Ovary (tissue), 9 donors: ENCODE measurements around the gene LRP1-AS. TPM values are rescaled to one million over a fixed set of nuclear protein-coding genes. Genes with fewer than 3 reads are reported as not detected.
A peak's percentile ranks its signal among the peaks of the same experiment; 100 is the strongest.
"Not testable (repeated sequence)": the region's sequence is repeated elsewhere in the genome, so short reads cannot be mapped to it uniquely, and the experiment has no call there.

Experiments used
- DNase-seq, 5 donors: peaks; one replicate each; pipeline ENCODE4 v3.0.0-alpha.2; 2019 to 2020
- H3K27ac ChIP-seq, 2 donors: fragments of 200-600 bp; one replicate each; pipeline versions ENCODE4 v1.5.1 to v1.8.0; 2019 to 2022
- H3K27me3 ChIP-seq: fragments of 200-600 bp; one replicate; pipeline ENCODE4 v1.8.0; 2022
- H3K36me3 ChIP-seq: fragments of 200-600 bp; sonication (generic); one replicate; pipeline ENCODE4 v1.5.1; 2019
- H3K4me1 ChIP-seq: one replicate; pipeline ENCODE4 v1.8.1; 2013; ENCODE audit warnings: mild to moderate bottlenecking, moderate library complexity; ENCODE audit not compliant: insufficient read depth
- H3K4me3 ChIP-seq: fragments of 200-600 bp; sonication (generic); one replicate; pipeline ENCODE4 v1.5.1; 2017
- H3K9me3 ChIP-seq, 2 donors: fragments of 200-600 bp in 1 of 2; sonication (generic) in 1 of 2; one replicate each; pipeline versions ENCODE4 v1.5.1 to v1.8.1; 2013 to 2019; ENCODE audit warnings: mild to moderate bottlenecking in 1 of 2, moderate library complexity in 1 of 2
- CTCF ChIP-seq, 3 donors: fragments of 450-650 bp in 2 of 3; fragments of 200-600 bp in 1 of 3; IDR thresholded peaks; one replicate each; pipeline versions ENCODE4 v1.5.1 to v1.8.0; 2016 to 2022; ENCODE audit warnings: antibody characterized with exemption in 3 of 3, mild to moderate bottlenecking in 1 of 3
- EP300 ChIP-seq: sonication (generic); formaldehyde crosslinking; IDR thresholded peaks from one replicate; pipeline ENCODE4 v1.6.1; 2017; ENCODE audit warnings: antibody characterized with exemption
- POLR2A ChIP-seq: fragments of 450-650 bp; IDR thresholded peaks from one replicate; pipeline ENCODE4 v1.6.1; 2017; ENCODE audit warnings: antibody characterized with exemption, mild to moderate bottlenecking, moderate library complexity
- WGBS, 3 donors: extraction: QIAGEN DNeasy Blood & Tissue Kit in 1 of 3; methylation state at CpG; one replicate each; pipeline versions ENCODE4 v1.1.5 to v1.1.7; 2013 to 2017; 5-methylcytosine and 5-hydroxymethylcytosine counted together
- intact Hi-C, 4 donors: fragments of 100-400 bp; cut with DNase I; formaldehyde crosslinking; loops; one replicate each; pipeline versions ENCODE4 v1.11.0 to v1.15.1; 2022 to 2023
- polyA plus RNA-seq, 2 donors: library from polyadenylated mRNA; stranded (reverse); fragments of 200-250 nt in 1 of 2; fragments of 350-450 nt in 1 of 2; fragmentation: Illumina TruSeq in 1 of 2; extraction: RNeasy Lipid Tissue Mini Kit (QIAGEN cat#74804) in 1 of 2; gene quantifications; one replicate each; pipeline ENCODE4 v1.2.3, GENCODE V29; 2013 to 2014
- total RNA-seq, 7 donors: library from RNA; depleted of rRNA in 2 of 7; stranded (reverse); fragments of >200 nt in 2 of 7; fragmentation: NEBNext Ultra II Directional in 3 of 7; extraction: Animal tissue kit (Norgen Biotek cat#: 25700) in 3 of 7; gene quantifications; one replicate each; pipeline versions ENCODE4 v1.1.0 to v1.2.4, GENCODE V29; 2016 to 2023
- donor health status: DM: no; HTN: no; CAD: no; lungs with moderate emphysema.
- donor health status: DM: no; HTN: no; CAD: no.
- donor health status: Bipolar disorder and iron deficiency.
- donor health status: DM: yes; HTN: yes; CAD: no.
- donor health status: DM: no; HTN: no; CAD: no.
- donor health status: DM: yes; HTN: yes; CAD: no.

Gene LRP1-AS
- total and polyA plus RNA-seq, 9 donors = not detected

GRCh38 chr12:57126561-57126960 is 20.9 kb downstream of the LRP1-AS start:
- Histone ChIP-seq H3K9me3 (no peaks in the 10 kb centered on the region), H3K27me3 (no peaks in the 10 kb centered on the region), H3K36me3 (no peaks in the 10 kb centered on the region), H3K27ac (peak overlapping the region; percentile 96 to 99), H3K4me1 (peaks cover 11% of the 10 kb centered on the region), H3K4me3 (no peak overlapping the region)
- WGBS, 3 donors = 45 to 52% (median 47%) methylated on average over 7 of the region's 7 CpGs
- TF ChIP-seq CTCF (IDR thresholded peaks at IDR 0.05) (no peak), EP300 (no peak), POLR2A (no peak)
- intact Hi-C loops = loop anchor here in 3 of 4 donors (2.0 to 5.0 kb wide), 4 partner anchors 41 to 56 kb away; no protein-coding TSS in a partner anchor
- DNase-seq = no peak

- no peaks in the 10 kb centered on the region for H3K36me3 ChIP-seq
- H3K9me3 ChIP-seq = no peaks in the 10 kb centered on the region
- TF ChIP-seq EP300 (no peak), POLR2A (no peak), CTCF (IDR thresholded peaks at IDR 0.05) (no peak)
- H3K27me3 ChIP-seq = no peaks in the 10 kb centered on the region
- H3K4me1 ChIP-seq = peaks cover 7% of the 10 kb centered on the region
- DNase-seq = peak in 1 of 5 donors; percentile 37
- intact Hi-C loops = loop anchor here in 3 of 4 donors (2.0 to 5.0 kb wide), 4 partner anchors 41 to 56 kb away; no protein-coding TSS in a partner anchor
- 90 to 93% (median 91%) methylated on average over 11 of the region's 11 CpGs for WGBS, 3 donors
- H3K4me3 ChIP-seq = no peak overlapping the region
- no peak overlapping the region for H3K27ac ChIP-seq
Observed at GRCh38 chr12:57126061-57126460, 21.4 kb downstream of the LRP1-AS start.

- no peaks in the 10 kb centered on the region for H3K9me3 ChIP-seq
- H3K4me3 ChIP-seq = no peak overlapping the region
- H3K27me3 ChIP-seq = no peaks in the 10 kb centered on the region
- H3K4me1 ChIP-seq = peaks cover 5% of the 10 kb centered on the region
- no peaks in the 10 kb centered on the region for H3K36me3 ChIP-seq
- H3K27ac ChIP-seq = no peak overlapping the region
- WGBS, 3 donors = 14 to 15% (median 15%) methylated on average over 10 of the region's 10 CpGs
- TF ChIP-seq CTCF (IDR thresholded peaks at IDR 0.05) = peak; percentile 88 to 96 (median 94)
- no peak for TF ChIP-seq EP300
- no peak for TF ChIP-seq POLR2A
- DNase-seq = peak; percentile 72 to 87 (median 77)
- intact Hi-C loops = no loop called here
Observed at GRCh38 chr12:57124261-57124877, 23.1 kb downstream of the LRP1-AS start.

GRCh38 chr12:57123813-57124212 is 23.6 kb downstream of the LRP1-AS start:
- H3K27ac ChIP-seq = no peak overlapping the region
- DNase-seq = no peak
- no peaks in the 10 kb centered on the region for H3K36me3 ChIP-seq
- H3K4me3 ChIP-seq = no peak overlapping the region
- intact Hi-C loops = loop anchor here in 1 of 4 donors (2.0 kb wide), 1 partner anchor 59 kb away; no protein-coding TSS in a partner anchor
- TF ChIP-seq POLR2A (no peak), EP300 (no peak), CTCF (IDR thresholded peaks at IDR 0.05) (no peak)
- no peaks in the 10 kb centered on the region for H3K27me3 ChIP-seq
- whole genome bisulfite sequencing, 3 donors = 31 to 46% (median 37%) methylated on average over 2 of the region's 2 CpGs
- no peaks in the 10 kb centered on the region for H3K9me3 ChIP-seq
- H3K4me1 ChIP-seq = peaks cover 5% of the 10 kb centered on the region

GRCh38 chr12:57120718-57121117 is 26.7 kb downstream of the LRP1-AS start:
- H3K27me3 ChIP-seq, intact Hi-C loops, H3K27ac ChIP-seq, H3K4me1 ChIP-seq, H3K4me3 ChIP-seq, H3K36me3 ChIP-seq, DNase-seq, H3K9me3 ChIP-seq: not testable (repeated sequence)
- 89 to 94% (median 90%) methylated on average over 11 of the region's 11 CpGs for WGBS, 3 donors
